ENCODE measurements around the gene NOL4L.

Gene NOL4L

GRCh38 chr20:32456869-32457478 lies 128.2 kb downstream of the NOL4L start:
- DNase-seq (ENCODE audit: low read depth), result no peak

DNA sequence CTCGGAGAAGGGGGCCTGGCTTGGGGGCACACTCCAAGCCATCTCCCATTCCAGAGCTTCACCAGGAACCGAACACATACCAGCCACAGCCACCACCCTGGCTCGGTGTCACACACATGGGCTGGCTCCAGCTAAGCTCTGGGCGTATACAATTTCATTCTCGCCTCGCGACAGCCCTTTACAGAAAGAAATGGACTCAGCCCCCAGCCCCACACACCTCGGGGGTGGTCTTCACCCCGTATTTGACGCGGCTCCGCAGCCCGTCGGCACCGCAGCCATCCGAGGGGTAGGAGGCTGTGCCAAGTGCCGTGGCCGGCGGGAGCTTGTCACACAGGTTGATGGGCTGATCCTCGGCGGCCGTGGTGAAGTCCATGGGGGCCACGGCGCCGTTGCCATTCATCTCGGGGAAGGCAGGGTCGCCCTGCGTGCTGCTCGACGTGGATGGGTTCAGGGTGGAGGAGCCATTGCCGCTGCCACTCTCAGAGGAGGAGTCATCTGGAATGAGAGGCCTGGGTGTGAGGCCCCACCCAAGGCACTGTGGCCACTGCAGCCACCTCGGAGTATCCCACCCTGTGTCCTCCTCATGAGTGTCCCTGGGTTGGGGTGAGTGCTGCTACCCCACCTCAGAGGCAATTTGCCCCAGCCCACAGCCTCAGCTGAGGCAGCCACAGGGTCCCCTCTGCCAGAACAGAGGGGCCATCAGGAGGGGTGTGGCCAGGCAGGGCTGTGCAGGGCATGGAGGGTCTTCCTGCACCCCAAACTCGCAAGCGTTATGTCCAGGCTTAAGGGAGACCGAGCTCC lies 129.0 kb downstream of the NOL4L start:
- no peak for DNase-seq (ENCODE audit: low read depth)

GRCh38 chr20:32455171-32455900 lies 129.8 kb downstream of the NOL4L start:
- DNase-seq (ENCODE audit: low read depth), result no peak

GRCh38 chr20:32454164-32455145 lies 130.7 kb downstream of the NOL4L start:
- DNase-seq (ENCODE audit: low read depth), result no peak

DNA sequence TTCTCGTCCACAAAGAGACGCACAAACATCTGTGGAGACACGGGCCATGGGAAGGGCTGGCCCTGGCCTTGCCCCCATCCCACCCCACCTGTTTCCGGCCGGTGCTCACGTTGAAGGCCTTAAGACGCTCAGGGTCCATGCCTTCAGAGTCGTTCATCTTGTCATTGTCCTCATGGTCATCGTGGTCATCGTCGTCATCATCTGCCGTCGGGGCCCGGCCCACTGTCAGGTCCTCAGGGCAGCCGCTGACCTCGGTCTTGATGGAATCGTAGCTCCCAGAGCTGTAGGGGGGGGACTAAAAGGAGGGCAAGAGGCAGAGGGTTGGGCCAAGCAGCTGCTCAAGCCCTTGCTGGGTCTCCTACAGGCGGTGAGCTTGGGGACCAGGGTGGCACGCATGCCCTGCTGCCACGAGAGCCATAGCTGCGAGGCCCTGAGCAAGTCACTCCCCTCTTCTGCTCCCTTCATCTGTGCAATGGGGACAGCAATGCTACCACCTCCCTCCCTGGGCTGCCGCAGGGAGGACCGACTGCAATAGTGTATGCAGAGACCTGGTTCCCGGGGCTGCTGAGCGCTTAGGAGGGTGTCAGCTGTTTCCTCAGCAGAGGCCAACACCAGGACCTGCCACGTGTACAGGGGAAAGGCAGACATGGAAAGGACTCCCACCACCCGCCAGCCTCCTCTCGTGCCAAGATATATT lies 131.5 kb downstream of the NOL4L start:
- no peak for DNase-seq (ENCODE audit: low read depth)

- DNase-seq (ENCODE audit: low read depth), result no peak
Measured at GRCh38 chr20:32452776-32453466, 132.2 kb downstream of the NOL4L start.

DNA sequence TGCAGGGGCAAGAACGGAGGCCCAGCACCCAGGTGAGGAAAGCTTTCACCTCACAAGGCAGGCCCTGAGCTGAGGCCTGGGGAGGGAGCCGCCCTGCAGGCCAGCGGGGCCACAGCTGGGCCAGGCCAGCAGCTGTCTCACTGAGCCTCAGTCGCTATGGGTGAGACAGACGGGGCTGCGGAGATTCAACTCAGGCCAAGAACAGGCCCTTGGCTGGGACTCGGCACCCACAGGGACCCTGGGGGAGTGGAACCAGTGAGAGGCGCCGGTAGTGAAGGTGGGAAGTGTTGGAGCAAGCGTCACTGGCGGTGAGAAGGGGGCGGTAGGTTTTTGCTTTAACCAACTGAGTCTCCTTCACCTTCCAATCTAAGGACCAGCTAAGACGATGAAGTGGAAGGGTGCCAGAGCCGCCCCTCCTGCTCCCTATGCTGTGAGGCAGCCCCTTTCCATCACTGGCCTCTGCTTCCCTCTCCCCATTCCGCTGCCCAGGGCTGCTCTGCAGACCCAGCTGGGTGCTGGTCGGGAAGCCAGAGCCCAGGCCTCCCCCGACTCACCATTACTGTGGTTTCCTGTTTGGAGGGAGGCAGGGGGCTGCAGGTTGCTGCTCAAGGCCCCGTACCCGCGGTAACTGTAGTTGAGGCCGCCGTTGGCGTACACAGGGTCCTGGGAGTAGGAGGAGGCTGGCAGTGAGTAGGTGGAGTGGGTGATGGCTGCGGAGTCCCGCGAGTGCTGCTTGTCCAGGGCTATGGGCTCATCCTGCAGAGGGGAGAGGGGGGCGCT lies 133.3 kb downstream of the NOL4L start:
- DNase-seq (ENCODE audit: low read depth), result no peak

- no peak for DNase-seq (ENCODE audit: low read depth)
Measured at GRCh38 chr20:32451340-32451681, 133.8 kb downstream of the NOL4L start.

GRCh38 chr20:32450484-32451061 lies 134.6 kb downstream of the NOL4L start:
- DNase-seq (ENCODE audit: low read depth), result no peak

DNA sequence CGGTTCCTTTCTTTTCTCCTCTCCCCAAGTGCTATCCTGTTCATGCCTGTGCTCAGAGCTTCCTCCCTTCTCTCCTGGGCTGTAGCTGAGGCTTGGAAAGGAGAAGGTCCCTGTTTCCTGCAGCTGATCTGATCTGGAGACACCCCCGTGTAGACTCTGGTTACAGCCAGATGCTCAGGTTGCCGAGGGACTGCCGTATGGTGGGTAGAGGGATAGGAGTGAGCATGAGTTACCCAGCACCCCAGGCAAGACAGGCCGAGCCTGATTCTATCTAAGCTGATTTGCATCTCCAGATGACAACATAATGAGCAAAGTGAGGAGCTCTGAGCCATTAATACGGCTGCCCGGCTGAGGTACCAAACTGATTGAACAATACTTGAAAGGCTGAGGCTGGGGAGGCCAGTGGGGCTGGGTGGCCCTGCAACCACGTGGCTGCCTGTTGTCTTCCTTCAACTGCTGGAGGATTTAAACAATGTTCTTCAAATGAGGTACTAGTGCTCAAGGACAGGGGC lies 135.2 kb downstream of the NOL4L start:
- no peak for DNase-seq (ENCODE audit: low read depth)

- no peak for DNase-seq (ENCODE audit: low read depth)
Measured at GRCh38 chr20:32449057-32449889, 135.9 kb downstream of the NOL4L start.

- no peak for DNase-seq (ENCODE audit: low read depth)
Measured at GRCh38 chr20:32448306-32449056, 136.7 kb downstream of the NOL4L start.

- DNase-seq (ENCODE audit: low read depth), result no peak
Measured at GRCh38 chr20:32447136-32448027, 137.8 kb downstream of the NOL4L start.

DNA sequence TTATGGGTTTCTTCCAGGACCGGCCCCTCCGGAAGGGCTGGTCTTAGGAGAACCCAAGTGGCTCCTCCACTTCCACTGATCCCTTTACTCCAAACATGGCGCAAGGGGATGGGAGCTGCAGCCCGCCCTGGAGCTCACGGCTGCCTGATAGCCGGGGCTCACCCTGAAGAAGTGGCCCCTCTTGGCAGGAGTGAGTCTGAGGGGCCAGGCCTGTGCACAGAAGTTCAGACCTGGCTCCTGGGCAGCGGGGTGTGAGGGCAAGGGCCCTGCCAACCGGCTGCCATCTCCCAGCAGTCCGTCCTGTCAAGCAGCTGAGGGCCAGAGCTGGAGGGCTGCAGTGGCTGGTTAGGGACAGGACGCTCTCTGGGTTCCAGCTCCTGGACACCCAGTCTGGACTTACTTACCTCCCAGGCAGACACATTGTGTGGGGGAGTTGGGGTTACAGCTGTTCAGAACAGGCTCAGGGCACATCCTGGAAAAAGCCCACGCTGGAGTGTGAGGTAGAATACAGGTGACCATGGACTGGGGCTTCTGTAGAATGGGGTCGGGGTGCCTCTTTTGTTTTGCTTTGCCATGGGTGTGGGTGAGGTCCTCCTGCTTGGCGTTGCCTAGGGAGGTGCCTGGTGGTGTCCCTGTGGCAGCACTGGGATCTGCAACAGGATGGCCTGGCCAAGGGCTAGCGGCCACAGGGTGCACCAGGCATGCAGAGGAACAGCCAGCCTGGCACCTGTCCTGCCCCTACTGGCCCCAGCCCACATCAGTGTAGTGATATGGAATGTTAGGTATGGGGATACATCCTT lies 138.6 kb downstream of the NOL4L start:
- DNase-seq (ENCODE audit: low read depth), result no peak

- no peak for DNase-seq (ENCODE audit: low read depth)
Measured at GRCh38 chr20:32445539-32446273, 139.4 kb downstream of the NOL4L start.
